ENCODE measurements around the gene CSNK1D. TPM values are rescaled to one million over a fixed set of nuclear protein-coding genes. Genes with fewer than 3 reads are reported as not detected.

Gene CSNK1D
- total RNA-seq, 1 experiment from 2014 or later = 196 TPM

DNA sequence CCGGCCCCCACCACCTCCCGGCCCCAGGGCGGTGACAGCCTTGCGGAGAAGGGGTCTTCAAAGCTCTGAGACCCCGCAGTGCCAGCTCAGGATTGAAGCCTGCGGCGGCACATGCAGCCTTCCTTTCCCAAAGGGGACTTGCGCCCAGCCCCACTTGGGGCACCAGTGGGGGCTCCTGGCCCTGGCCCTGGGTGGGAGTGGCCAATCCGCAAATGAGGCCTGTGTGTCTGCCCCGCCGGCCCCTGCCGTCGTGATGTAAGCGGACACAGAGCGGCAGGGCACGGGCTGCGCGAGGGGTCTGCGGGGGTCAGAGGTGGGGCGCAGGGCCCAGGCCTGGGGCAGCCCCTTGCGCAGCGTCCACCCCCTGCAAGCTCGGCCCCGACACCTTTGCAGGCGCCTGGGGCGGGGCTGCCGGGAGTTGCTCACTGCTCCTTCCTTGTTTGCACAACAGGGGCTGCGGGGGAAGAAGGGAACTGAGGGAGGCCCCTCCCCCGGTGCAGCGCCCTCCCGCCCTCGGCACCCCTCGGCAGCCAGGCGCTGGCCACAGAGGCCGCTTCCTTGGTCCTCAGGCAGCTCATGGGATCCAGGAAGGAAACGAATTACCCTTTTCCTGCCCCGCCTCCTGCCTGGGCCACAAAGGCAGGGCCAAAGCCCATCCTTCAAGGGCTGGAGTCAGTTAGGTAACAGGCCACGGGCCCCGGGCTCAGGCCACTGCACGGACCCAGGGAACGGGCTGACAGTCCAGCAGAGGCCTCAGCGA is 41.8 kb downstream of the CSNK1D start:
- intact Hi-C loops (cut with micrococcal nuclease; ENCODE audit: unreplicated experiment) = no loop called here
- Histone ChIP-seq H3K4me3 (ENCODE audit: low read depth, low read length) (peak overlapping the region; percentile 24), H3K9me3 (no peaks in the 10 kb centered on the region), H3K4me1 (peaks cover 56% of the 10 kb centered on the region), H3K27me3 (replicated peaks; ENCODE audit: control insufficient read depth, insufficient read depth, low read length) (no peaks in the 10 kb centered on the region), H3K36me3 (ENCODE audit: control insufficient read depth, insufficient read depth, low read length) (no peaks in the 10 kb centered on the region)
- no peaks in the 10 kb centered on the region for H3K4me1 Mint-ChIP-seq (ENCODE audit: low read depth, unreplicated experiment)
- peak; percentile 57 to 80 for DNase-seq
- no peak overlapping the region for H3K4me3 Mint-ChIP-seq (ENCODE audit: unreplicated experiment)
- TF ChIP-seq, protein P1, sequence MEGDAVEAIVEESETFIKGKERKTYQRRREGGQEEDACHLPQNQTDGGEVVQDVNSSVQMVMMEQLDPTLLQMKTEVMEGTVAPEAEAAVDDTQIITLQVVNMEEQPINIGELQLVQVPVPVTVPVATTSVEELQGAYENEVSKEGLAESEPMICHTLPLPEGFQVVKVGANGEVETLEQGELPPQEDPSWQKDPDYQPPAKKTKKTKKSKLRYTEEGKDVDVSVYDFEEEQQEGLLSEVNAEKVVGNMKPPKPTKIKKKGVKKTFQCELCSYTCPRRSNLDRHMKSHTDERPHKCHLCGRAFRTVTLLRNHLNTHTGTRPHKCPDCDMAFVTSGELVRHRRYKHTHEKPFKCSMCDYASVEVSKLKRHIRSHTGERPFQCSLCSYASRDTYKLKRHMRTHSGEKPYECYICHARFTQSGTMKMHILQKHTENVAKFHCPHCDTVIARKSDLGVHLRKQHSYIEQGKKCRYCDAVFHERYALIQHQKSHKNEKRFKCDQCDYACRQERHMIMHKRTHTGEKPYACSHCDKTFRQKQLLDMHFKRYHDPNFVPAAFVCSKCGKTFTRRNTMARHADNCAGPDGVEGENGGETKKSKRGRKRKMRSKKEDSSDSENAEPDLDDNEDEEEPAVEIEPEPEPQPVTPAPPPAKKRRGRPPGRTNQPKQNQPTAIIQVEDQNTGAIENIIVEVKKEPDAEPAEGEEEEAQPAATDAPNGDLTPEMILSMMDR (IDR thresholded peaks at IDR 0.05; ENCODE audit: insufficient read depth in 1 of 2, low read depth in 1 of 2, low read length in 1 of 2, severe bottlenecking in 1 of 2, unreplicated experiment in 1 of 2) = no peak
- BruUV-seq (replicated peaks) = no TSS peak
- H3K36me3 Mint-ChIP-seq (ENCODE audit: insufficient read depth, unreplicated experiment) = peaks cover 23% of the 10 kb centered on the region
- POLR2A ChIA-PET = no interaction called here
- H3K27ac Mint-ChIP-seq (ENCODE audit: unreplicated experiment) = no peak overlapping the region
- H3K27me3 Mint-ChIP-seq (ENCODE audit: insufficient read depth, unreplicated experiment) = no peaks in the 10 kb centered on the region
- CTCF ChIA-PET = no interaction called here
- H3K9me3 Mint-ChIP-seq (ENCODE audit: unreplicated experiment) = no peaks in the 10 kb centered on the region

DNA sequence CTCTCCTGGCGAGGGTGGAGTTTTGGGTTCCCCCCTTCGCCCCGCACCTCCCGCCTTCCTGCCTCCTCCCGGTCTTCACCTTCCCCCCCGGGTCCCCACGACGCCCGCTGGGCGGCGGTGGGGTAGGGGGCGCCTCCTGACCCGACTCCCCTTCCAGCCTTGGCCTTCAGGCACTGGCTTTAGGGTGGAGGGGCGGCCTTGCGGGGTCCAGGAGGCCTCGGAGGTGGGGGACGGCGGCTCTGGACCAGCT is 42.3 kb downstream of the CSNK1D start:
- no TSS peak for BruUV-seq (replicated peaks)
- Histone ChIP-seq H3K27me3 (replicated peaks; ENCODE audit: control insufficient read depth, insufficient read depth, low read length) (no peaks in the 10 kb centered on the region), H3K9me3 (no peaks in the 10 kb centered on the region), H3K4me1 (peaks cover 51% of the 10 kb centered on the region), H3K4me3 (ENCODE audit: low read depth, low read length) (peak overlapping the region; percentile 24), H3K36me3 (ENCODE audit: control insufficient read depth, insufficient read depth, low read length) (no peaks in the 10 kb centered on the region)
- CTCF ChIA-PET = no interaction called here
- Mint-ChIP-seq H3K4me3 (ENCODE audit: unreplicated experiment) (no peak overlapping the region), H3K36me3 (ENCODE audit: insufficient read depth, unreplicated experiment) (peaks cover 22% of the 10 kb centered on the region), H3K27ac (ENCODE audit: unreplicated experiment) (no peak overlapping the region), H3K27me3 (ENCODE audit: insufficient read depth, unreplicated experiment) (no peaks in the 10 kb centered on the region), H3K4me1 (ENCODE audit: low read depth, unreplicated experiment) (no peaks in the 10 kb centered on the region), H3K9me3 (ENCODE audit: unreplicated experiment) (no peaks in the 10 kb centered on the region)
- POLR2A ChIA-PET = no interaction called here
- TF ChIP-seq, protein P1 (IDR thresholded peaks at IDR 0.05; ENCODE audit: insufficient read depth in 1 of 2, low read depth in 1 of 2, low read length in 1 of 2, severe bottlenecking in 1 of 2, unreplicated experiment in 1 of 2) = no peak
- intact Hi-C loops (cut with micrococcal nuclease; ENCODE audit: unreplicated experiment) = no loop called here
- DNase-seq = no peak

DNA sequence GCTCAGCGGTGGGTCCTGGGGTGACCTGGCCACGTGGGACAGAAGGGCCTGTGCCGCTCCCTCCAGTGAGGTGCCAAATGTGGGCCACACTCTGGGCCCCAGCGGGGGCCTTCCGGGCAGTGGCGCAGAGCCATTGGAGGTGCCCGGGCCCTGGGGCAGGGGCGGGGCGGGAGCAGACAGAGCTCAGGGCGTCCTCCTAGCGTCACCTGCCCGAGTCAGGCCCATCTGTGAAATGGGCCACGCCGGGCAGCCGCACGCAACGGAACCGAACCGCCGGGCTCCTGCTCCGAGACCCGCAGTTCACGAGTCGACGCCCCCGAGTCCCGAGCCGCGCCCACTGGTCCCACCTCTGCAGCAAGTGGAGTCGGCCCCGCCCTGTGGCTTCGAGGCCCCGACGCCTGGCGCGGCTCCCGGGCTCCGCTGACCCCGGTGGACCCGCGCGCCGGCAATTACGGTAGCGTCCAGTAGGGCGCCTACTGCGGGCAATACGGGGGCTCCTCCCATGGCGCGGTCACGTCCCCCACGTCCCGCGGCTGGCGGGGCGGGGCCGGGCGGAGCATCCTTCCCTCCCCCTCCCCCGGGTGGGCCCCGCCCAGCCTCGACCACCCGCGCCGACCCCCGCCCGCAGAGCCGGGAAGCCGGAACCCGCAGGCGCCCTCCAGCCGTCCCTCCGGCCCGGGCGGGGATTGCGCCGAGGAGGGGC is 42.7 kb downstream of the CSNK1D start:
- intact Hi-C loops (cut with micrococcal nuclease; ENCODE audit: unreplicated experiment) = no loop called here
- CTCF ChIA-PET = no interaction called here
- Mint-ChIP-seq H3K4me1 (ENCODE audit: low read depth, unreplicated experiment) (no peaks in the 10 kb centered on the region), H3K9me3 (ENCODE audit: unreplicated experiment) (no peaks in the 10 kb centered on the region), H3K27me3 (ENCODE audit: insufficient read depth, unreplicated experiment) (no peaks in the 10 kb centered on the region), H3K27ac (ENCODE audit: unreplicated experiment) (no peak overlapping the region), H3K36me3 (ENCODE audit: insufficient read depth, unreplicated experiment) (peaks cover 17% of the 10 kb centered on the region), H3K4me3 (ENCODE audit: unreplicated experiment) (no peak overlapping the region)
- H3K4me1 ChIP-seq = peaks cover 46% of the 10 kb centered on the region
- no peaks in the 10 kb centered on the region for H3K9me3 ChIP-seq
- BruUV-seq (replicated peaks) = no TSS peak
- no peaks in the 10 kb centered on the region for H3K27me3 ChIP-seq (replicated peaks; ENCODE audit: control insufficient read depth, insufficient read depth, low read length)
- TF ChIP-seq, protein P1 (IDR thresholded peaks at IDR 0.05; ENCODE audit: insufficient read depth in 1 of 2, low read depth in 1 of 2, low read length in 1 of 2, severe bottlenecking in 1 of 2, unreplicated experiment in 1 of 2) = peak in 1 of 2 experiments; percentile 14
- H3K36me3 ChIP-seq (ENCODE audit: control insufficient read depth, insufficient read depth, low read length) = no peaks in the 10 kb centered on the region
- peak in 1 of 2 experiments; percentile 41 for DNase-seq
- peak overlapping the region; percentile 59 for H3K4me3 ChIP-seq (ENCODE audit: low read depth, low read length)
- POLR2A ChIA-PET = no interaction called here

Data from Caco-2 (cell line).